Activated CD4-positive, alpha-beta memory T cell treated with anti-CD3 and anti-CD28 coated beads, Interleukin-2, amount 10 ng/mL, durations not matched to agents 7 days and 5 days (primary cell): ENCODE measurements around the gene RNF220. TPM values are rescaled to one million over a fixed set of nuclear protein-coding genes. Genes with fewer than 3 reads are reported as not detected.
"Not testable (repeated sequence)": the region's sequence is repeated elsewhere in the genome, so short reads cannot be mapped to it uniquely, and the experiment has no call there.

Experiments
- CTCF ChIA-PET: fragments of 350-600 bp; sonication (Branson Sonifier 250); formaldehyde crosslinking; loops from one replicate; lab custom pipeline; 2021; ENCODE audit warnings: antibody characterized with exemption, inconsistent platforms; lab: Charles Lee
- POLR2A ChIA-PET: fragments of 350-600 bp; sonication (Branson Sonifier 250); formaldehyde crosslinking; loops from one replicate; lab custom pipeline; 2021; ENCODE audit warnings: antibody characterized with exemption; lab: Charles Lee
- DNase-seq: peaks from one replicate; pipeline ENCODE4 v3.0.0-alpha.2; 2020
- H3K27ac Mint-ChIP-seq: one replicate; pipeline ENCODE4 v1.8.0; 2021; ENCODE audit warnings: mild to moderate bottlenecking, mixed read lengths
- H3K27me3 Mint-ChIP-seq: one replicate; pipeline ENCODE4 v1.8.0; 2021; ENCODE audit warnings: mixed read lengths
- H3K36me3 Mint-ChIP-seq: one replicate; pipeline ENCODE4 v1.8.0; 2021; ENCODE audit warnings: low read depth, mixed read lengths
- H3K4me1 Mint-ChIP-seq: one replicate; pipeline ENCODE4 v1.8.0; 2021; ENCODE audit warnings: mixed read lengths
- H3K4me3 Mint-ChIP-seq: one replicate; pipeline ENCODE4 v1.8.0; 2021; ENCODE audit warnings: mild to moderate bottlenecking, mixed read lengths
- H3K9me3 Mint-ChIP-seq: one replicate; pipeline ENCODE4 v1.8.0; 2021; ENCODE audit warnings: mixed read lengths
- total RNA-seq, 2 experiments: library from RNA; stranded (reverse); gene quantifications; one replicate each; pipeline ENCODE4 v1.2.3, GENCODE V29; 2021

RNF220 gene
- total RNA-seq, 2 experiments from 2014 or later, result 69.0 to 70.7 TPM

DNA sequence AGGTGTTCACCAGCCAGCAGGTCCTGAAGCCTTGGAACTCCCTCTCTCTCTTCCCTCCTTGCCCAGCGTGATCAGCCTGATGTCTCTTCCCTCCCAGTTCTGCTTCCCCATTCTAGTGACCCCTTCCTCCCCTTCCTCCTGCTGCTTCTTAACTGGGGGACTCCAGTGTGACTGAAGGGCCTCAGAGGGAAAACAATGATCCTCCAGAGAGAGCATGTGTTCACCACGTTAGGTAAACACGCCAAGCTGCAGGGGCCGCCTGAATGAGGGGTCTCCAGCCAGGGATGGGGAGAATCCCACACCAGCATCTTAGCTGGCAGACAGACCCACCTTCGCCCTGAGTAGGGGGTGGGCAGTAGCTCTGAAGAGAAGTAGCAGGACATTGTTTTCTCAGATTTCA, 144.5 kb downstream of the RNF220 start:
- H3K36me3 Mint-ChIP-seq, result no peaks in the 10 kb centered on the region
- POLR2A ChIA-PET, result no interaction called here
- H3K27me3 Mint-ChIP-seq, result peaks cover 36% of the 10 kb centered on the region
- H3K9me3 Mint-ChIP-seq, result no peaks in the 10 kb centered on the region
- H3K4me1 Mint-ChIP-seq, result no peaks in the 10 kb centered on the region
- CTCF ChIA-PET, result no interaction called here
- no peak for DNase-seq
- H3K4me3 Mint-ChIP-seq, result no peak overlapping the region
- no peak overlapping the region for H3K27ac Mint-ChIP-seq

- ChIA-PET CTCF (interaction anchor here (0.9 to 1.9 kb wide), 3 partner anchors 19 to 21 kb away, joined by 3 to 8 read pairs (median 3); no protein-coding TSS in a partner anchor), POLR2A (no interaction called here)
- H3K36me3 Mint-ChIP-seq, result no peaks in the 10 kb centered on the region
- H3K27ac Mint-ChIP-seq, result no peak overlapping the region
- H3K4me1 Mint-ChIP-seq, result no peaks in the 10 kb centered on the region
- peaks cover 33% of the 10 kb centered on the region for H3K27me3 Mint-ChIP-seq
- H3K9me3 Mint-ChIP-seq, result no peaks in the 10 kb centered on the region
- DNase-seq, result no peak
- no peak overlapping the region for H3K4me3 Mint-ChIP-seq
Observed at GRCh38 chr1:44553127-44553758, 148.2 kb downstream of the RNF220 start.

GRCh38 chr1:44553771-44554170, 148.7 kb downstream of the RNF220 start:
- Mint-ChIP-seq H3K27ac (no peak overlapping the region), H3K27me3 (peaks cover 36% of the 10 kb centered on the region), H3K9me3 (no peaks in the 10 kb centered on the region), H3K36me3 (no peaks in the 10 kb centered on the region), H3K4me3 (no peak overlapping the region), H3K4me1 (no peaks in the 10 kb centered on the region)
- ChIA-PET POLR2A (no interaction called here), CTCF (interaction anchor here (0.9 to 1.9 kb wide), 3 partner anchors 18 to 42 kb away, joined by 3 to 8 read pairs (median 3); no protein-coding TSS in a partner anchor)
- no peak for DNase-seq

- Mint-ChIP-seq H3K4me3 (no peak overlapping the region), H3K27me3 (peaks cover 33% of the 10 kb centered on the region), H3K9me3 (no peaks in the 10 kb centered on the region), H3K4me1 (peaks cover 3% of the 10 kb centered on the region), H3K36me3 (no peaks in the 10 kb centered on the region), H3K27ac (no peak overlapping the region)
- CTCF ChIA-PET, result interaction anchor here (1.0 to 1.9 kb wide), 2 partner anchors 17 to 41 kb away, joined by 3 to 8 read pairs; no protein-coding TSS in a partner anchor
- no peak for DNase-seq
- POLR2A ChIA-PET, result no interaction called here
Observed at GRCh38 chr1:44554706-44555105, 149.7 kb downstream of the RNF220 start.

GRCh38 chr1:44557778-44558177, 152.7 kb downstream of the RNF220 start:
- DNase-seq, result no peak
- H3K36me3 Mint-ChIP-seq, result no peaks in the 10 kb centered on the region
- POLR2A ChIA-PET, result no interaction called here
- H3K27me3 Mint-ChIP-seq, result peaks cover 31% of the 10 kb centered on the region
- H3K4me1 Mint-ChIP-seq, result peaks cover 19% of the 10 kb centered on the region
- CTCF ChIA-PET, result no interaction called here
- no peak overlapping the region for H3K4me3 Mint-ChIP-seq
- H3K27ac Mint-ChIP-seq, result no peak overlapping the region
- H3K9me3 Mint-ChIP-seq, result no peaks in the 10 kb centered on the region

DNA sequence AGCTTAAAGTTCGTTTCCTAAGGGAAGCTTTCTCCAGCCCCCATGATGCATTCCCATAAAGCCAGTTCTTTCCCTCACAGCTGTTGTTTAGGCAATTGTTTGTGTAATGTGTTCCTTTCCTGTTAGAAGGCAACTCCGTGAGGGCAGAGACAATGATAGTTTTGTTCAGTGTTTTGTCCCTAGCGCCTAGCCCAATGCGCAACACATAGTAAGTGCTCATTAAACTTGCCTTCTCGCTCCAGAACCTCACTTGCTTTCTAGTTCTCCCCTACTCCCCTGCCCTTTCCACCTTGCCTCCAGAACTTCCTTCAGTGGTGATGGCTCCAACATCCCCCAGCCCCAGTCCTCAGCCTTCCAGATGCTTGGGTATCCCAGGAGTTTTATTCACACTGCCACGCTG, 153.8 kb downstream of the RNF220 start:
- H3K27ac Mint-ChIP-seq, result no peak overlapping the region
- no peak overlapping the region for H3K4me3 Mint-ChIP-seq
- ChIA-PET CTCF (no interaction called here), POLR2A (no interaction called here)
- H3K36me3 Mint-ChIP-seq, result no peaks in the 10 kb centered on the region
- H3K9me3 Mint-ChIP-seq, result no peaks in the 10 kb centered on the region
- H3K27me3 Mint-ChIP-seq, result peaks cover 34% of the 10 kb centered on the region
- DNase-seq, result no peak
- H3K4me1 Mint-ChIP-seq, result peaks cover 19% of the 10 kb centered on the region

DNA sequence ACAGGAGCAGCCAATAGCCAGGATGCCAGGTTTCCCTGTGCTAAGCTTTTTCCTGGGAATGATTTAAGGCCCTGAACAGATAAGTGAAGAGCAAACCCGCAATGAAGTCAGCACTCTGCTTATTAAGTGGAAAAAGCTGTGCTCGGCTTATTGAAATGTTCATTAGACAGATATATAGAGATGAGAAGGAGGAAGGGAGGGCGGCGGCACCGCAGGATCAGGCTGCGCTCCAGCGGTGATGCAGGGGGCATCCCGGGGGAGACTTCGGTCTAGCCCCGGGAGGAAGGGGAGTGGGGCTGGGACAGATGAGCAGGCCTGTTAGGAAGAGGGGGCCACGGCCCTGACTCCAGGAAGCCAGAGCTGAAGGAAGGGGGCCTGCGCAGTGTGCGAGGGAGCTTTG, 154.3 kb downstream of the RNF220 start:
- POLR2A ChIA-PET, result interaction anchor here (1.1 kb wide), 1 partner anchor 162 kb away, joined by 3 read pairs; no protein-coding TSS in a partner anchor
- no peaks in the 10 kb centered on the region for H3K9me3 Mint-ChIP-seq

GRCh38 chr1:44559913-44560312, 154.9 kb downstream of the RNF220 start:
- CTCF ChIA-PET, result interaction anchor here (2.1 to 4.8 kb wide), 2 partner anchors 12 to 35 kb away, joined by 5 to 36 read pairs; no protein-coding TSS in a partner anchor
- Mint-ChIP-seq H3K9me3 (no peaks in the 10 kb centered on the region), H3K27ac (no peak overlapping the region), H3K27me3 (peaks cover 34% of the 10 kb centered on the region), H3K4me1 (peaks cover 19% of the 10 kb centered on the region), H3K4me3 (no peak overlapping the region), H3K36me3 (no peaks in the 10 kb centered on the region)
- POLR2A ChIA-PET, result interaction anchor here (1.1 to 1.2 kb wide), 2 partner anchors 72 to 162 kb away, joined by 3 read pairs; no protein-coding TSS in a partner anchor
- DNase-seq, result no peak

More for the DNA sequence above, 154.3 kb downstream of the RNF220 start:
- H3K36me3 Mint-ChIP-seq, result no peaks in the 10 kb centered on the region
- peaks cover 19% of the 10 kb centered on the region for H3K4me1 Mint-ChIP-seq
- H3K27me3 Mint-ChIP-seq, result peaks cover 34% of the 10 kb centered on the region
- H3K4me3 Mint-ChIP-seq, result no peak overlapping the region
- DNase-seq, result no peak
- CTCF ChIA-PET, result interaction anchor here (2.1 to 4.8 kb wide), 2 partner anchors 13 to 36 kb away, joined by 5 to 36 read pairs; no protein-coding TSS in a partner anchor
- H3K27ac Mint-ChIP-seq, result no peak overlapping the region

GRCh38 chr1:44560696-44561095, 155.6 kb downstream of the RNF220 start:
- H3K36me3 Mint-ChIP-seq, H3K4me3 Mint-ChIP-seq, H3K9me3 Mint-ChIP-seq: not testable (repeated sequence)
- Mint-ChIP-seq H3K4me1 (peaks cover 19% of the 10 kb centered on the region), H3K27me3 (peaks cover 32% of the 10 kb centered on the region), H3K27ac (peak overlapping the region; percentile 69)
- ChIA-PET CTCF (interaction anchor here (2.1 to 4.8 kb wide), 2 partner anchors 11 to 34 kb away, joined by 5 to 36 read pairs; no protein-coding TSS in a partner anchor), POLR2A (interaction anchor here (1.1 to 1.2 kb wide), 2 partner anchors 71 to 161 kb away, joined by 3 read pairs; no protein-coding TSS in a partner anchor)
- DNase-seq, result peak; percentile 39

- DNase-seq, result no peak
- Mint-ChIP-seq H3K36me3 (no peaks in the 10 kb centered on the region), H3K4me1 (peaks cover 12% of the 10 kb centered on the region), H3K4me3 (no peak overlapping the region), H3K9me3 (no peaks in the 10 kb centered on the region), H3K27ac (no peak overlapping the region), H3K27me3 (peaks cover 29% of the 10 kb centered on the region)
- CTCF ChIA-PET, result no interaction called here
- POLR2A ChIA-PET, result no interaction called here
Observed at GRCh38 chr1:44565259-44565750, 160.2 kb downstream of the RNF220 start.

GRCh38 chr1:44565833-44566232, 160.8 kb downstream of the RNF220 start:
- ChIA-PET CTCF (interaction anchor here (1.1 kb wide), 1 partner anchor 99 kb away, joined by 3 read pairs; no protein-coding TSS in a partner anchor), POLR2A (no interaction called here)
- no peak overlapping the region for H3K4me3 Mint-ChIP-seq
- H3K27ac Mint-ChIP-seq, result no peak overlapping the region
- H3K27me3 Mint-ChIP-seq, result peaks cover 31% of the 10 kb centered on the region
- no peak for DNase-seq
- H3K36me3 Mint-ChIP-seq, result no peaks in the 10 kb centered on the region
- H3K9me3 Mint-ChIP-seq, result no peaks in the 10 kb centered on the region
- H3K4me1 Mint-ChIP-seq, result peaks cover 7% of the 10 kb centered on the region

- Mint-ChIP-seq H3K36me3 (no peaks in the 10 kb centered on the region), H3K4me3 (no peak overlapping the region), H3K27me3 (peaks cover 31% of the 10 kb centered on the region), H3K27ac (no peak overlapping the region), H3K9me3 (no peaks in the 10 kb centered on the region), H3K4me1 (peaks cover under 1% of the 10 kb centered on the region)
- ChIA-PET CTCF (interaction anchor here (1.1 to 1.8 kb wide), 2 partner anchors 86 to 98 kb away, joined by 3 to 6 read pairs; no protein-coding TSS in a partner anchor), POLR2A (no interaction called here)
- no peak for DNase-seq
Observed at GRCh38 chr1:44566281-44567046, 161.4 kb downstream of the RNF220 start.
